RWPE1 (cell line): ENCODE results near the gene LUC7L.
"Not testable (repeated sequence)": the region's sequence is repeated elsewhere in the genome, so short reads cannot be mapped to it uniquely, and the experiment has no call there.

Experiments used
- CTCF ChIA-PET: fragments of 350-600 bp; sonication (Branson Sonifier 250); formaldehyde crosslinking; extraction: SDS; loops from one replicate; lab custom pipeline; 2021; lab: Yijun Ruan, JAX
- POLR2A ChIA-PET: fragments of 400-600 bp; formaldehyde crosslinking; extraction: SDS; loops from one replicate; lab custom pipeline; 2020; ENCODE audit warnings: antibody characterized with exemption; ENCODE audit not compliant: low non-redundant PET; lab: Yijun Ruan, JAX
- DNase-seq: peaks from one replicate; pipeline ENCODE4 v3.0.0; 2012; ENCODE audit warnings: low spot score
- H3K27ac ChIP-seq: fragments of 450-650 bp; 2 replicates; pipeline ENCODE4 v1.5.1; 2017
- TF ChIP-seq, protein P1 (sequence below): fragments of 450-650 bp; conservative IDR thresholded peaks from 2 replicates; pipeline ENCODE4 v1.5.1; 2017; ENCODE audit warnings: low read depth, mild to moderate bottlenecking

LUC7L gene

DNA sequence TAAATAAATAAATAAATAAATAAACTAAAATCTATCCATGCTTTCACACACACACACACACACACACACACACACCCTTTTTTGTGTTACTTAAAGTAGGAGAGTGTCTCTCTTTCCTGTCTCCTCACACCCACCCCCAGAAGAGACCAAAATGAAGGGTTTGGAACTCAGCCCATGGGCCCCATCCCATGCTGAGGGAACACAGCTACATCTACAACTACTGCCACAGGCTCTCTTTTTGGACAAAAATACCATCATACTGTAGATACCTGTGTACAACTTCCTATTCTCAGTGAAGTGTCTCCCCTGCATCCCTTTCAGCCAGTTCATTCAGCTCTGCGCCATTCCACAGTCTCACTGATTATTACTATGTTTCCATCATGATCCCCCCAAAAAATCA, 58.5 kb downstream of the LUC7L start:
- POLR2A ChIA-PET = no interaction called here
- TF ChIP-seq, protein P1, sequence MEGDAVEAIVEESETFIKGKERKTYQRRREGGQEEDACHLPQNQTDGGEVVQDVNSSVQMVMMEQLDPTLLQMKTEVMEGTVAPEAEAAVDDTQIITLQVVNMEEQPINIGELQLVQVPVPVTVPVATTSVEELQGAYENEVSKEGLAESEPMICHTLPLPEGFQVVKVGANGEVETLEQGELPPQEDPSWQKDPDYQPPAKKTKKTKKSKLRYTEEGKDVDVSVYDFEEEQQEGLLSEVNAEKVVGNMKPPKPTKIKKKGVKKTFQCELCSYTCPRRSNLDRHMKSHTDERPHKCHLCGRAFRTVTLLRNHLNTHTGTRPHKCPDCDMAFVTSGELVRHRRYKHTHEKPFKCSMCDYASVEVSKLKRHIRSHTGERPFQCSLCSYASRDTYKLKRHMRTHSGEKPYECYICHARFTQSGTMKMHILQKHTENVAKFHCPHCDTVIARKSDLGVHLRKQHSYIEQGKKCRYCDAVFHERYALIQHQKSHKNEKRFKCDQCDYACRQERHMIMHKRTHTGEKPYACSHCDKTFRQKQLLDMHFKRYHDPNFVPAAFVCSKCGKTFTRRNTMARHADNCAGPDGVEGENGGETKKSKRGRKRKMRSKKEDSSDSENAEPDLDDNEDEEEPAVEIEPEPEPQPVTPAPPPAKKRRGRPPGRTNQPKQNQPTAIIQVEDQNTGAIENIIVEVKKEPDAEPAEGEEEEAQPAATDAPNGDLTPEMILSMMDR = no peak
- CTCF ChIA-PET = interaction anchor here (0.6 to 1.2 kb wide), 4 partner anchors 10 to 74 kb away, joined by 3 read pairs; partner anchors contain the start of gene HBQ1
- no peak for DNase-seq
- no peak overlapping the region for H3K27ac ChIP-seq

DNA sequence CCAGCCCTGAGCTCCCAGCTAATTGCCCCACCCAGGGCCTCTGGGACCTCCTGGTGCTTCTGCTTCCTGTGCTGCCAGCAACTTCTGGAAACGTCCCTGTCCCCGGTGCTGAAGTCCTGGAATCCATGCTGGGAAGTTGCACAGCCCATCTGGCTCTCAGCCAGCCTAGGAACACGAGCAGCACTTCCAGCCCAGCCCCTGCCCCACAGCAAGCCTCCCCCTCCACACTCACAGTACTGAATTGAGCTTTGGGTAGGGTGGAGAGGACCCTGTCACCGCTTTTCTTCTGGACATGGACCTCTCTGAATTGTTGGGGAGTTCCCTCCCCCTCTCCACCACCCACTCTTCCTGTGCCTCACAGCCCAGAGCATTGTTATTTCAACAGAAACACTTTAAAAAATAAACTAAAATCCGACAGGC, 59.2 kb downstream of the LUC7L start:
- DNase-seq, H3K27ac ChIP-seq, POLR2A ChIA-PET: not testable (repeated sequence)
- CTCF ChIA-PET = interaction anchor here (0.6 to 1.2 kb wide), 3 partner anchors 10 to 73 kb away, joined by 3 read pairs; partner anchors contain the start of gene HBQ1

DNA sequence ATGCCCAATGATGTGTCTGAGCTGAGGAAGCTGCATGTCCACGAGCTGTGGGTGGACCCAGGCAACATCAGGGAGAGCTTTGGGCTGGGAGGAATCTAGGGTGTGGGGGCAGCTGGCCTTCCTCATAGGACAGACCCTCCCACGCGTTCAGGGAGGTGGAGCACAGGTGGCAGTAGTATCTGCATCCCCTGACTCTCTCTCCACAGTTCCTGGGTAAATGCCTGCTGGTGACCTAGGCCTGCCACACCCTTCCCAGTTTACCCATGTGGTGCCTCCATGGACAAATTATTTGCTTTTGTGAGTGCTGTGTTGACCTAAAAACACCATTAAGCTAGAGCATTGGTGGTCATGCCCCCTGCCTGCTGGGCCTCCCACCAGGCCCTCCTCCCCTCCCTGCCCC, 60.2 kb downstream of the LUC7L start:
- no peak for DNase-seq
- no peak overlapping the region for H3K27ac ChIP-seq
- ChIA-PET CTCF (no interaction called here), POLR2A (no interaction called here)
- TF ChIP-seq, protein P1 = no peak

DNA sequence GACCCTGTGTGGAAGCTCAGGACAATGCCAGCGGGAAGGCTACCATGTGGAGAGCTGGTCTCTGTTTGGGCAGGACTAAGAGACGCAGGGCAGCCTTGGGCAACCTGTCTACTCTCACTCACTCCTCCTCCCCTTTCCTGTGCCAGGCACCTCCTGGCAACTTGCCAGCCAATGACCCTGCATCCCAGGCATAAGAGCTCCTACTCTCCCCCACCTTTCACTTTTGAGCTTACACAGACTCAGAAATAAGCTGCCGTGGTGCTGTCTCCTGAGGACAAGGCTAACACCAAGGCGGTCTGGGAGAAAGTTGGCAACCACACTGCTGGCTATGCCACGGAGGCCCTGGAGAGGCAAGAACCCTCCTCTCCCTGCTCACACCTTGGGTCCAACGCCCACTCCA, 60.8 kb downstream of the LUC7L start:
- TF ChIP-seq, protein P1 = no peak
- POLR2A ChIA-PET = no interaction called here

DNA sequence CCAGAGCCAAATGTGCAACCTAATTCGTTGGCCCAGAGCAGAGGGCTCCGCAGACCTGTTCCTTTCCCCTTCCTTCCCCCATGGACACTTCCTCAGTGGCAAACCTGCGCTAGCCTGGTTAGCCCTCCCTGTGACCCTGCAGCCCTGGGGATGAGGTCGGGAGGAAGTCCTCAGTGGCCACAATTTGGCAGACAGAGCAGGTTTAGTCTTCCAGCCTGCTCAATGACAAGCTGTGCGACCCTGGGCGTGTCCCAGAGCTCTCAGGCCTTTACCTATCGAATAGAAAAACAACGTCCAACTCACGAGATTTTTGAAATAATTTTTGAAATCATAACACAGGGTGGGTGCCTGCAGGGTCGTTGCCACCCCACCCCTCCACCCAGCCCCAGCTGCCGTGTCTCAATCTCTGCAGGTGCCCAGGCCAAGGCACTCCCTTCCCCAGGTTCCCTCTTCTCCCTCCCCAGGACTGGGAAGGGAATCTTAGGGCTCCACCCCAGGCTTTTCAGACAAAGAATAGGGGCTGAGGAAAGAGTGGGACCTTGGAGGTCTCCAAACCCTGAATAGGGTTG, 62.0 kb downstream of the LUC7L start:
- no peak for DNase-seq
- POLR2A ChIA-PET = no interaction called here
- CTCF ChIA-PET = interaction anchor here (0.6 to 1.1 kb wide), 2 partner anchors 13 to 111 kb away, joined by 3 to 5 read pairs; partner anchors contain the start of gene HBQ1
- TF ChIP-seq, protein P1 = no peak
- H3K27ac ChIP-seq = no peak overlapping the region

More for the DNA sequence above, 60.8 kb downstream of the LUC7L start:
- CTCF ChIA-PET = no interaction called here
- no peak overlapping the region for H3K27ac ChIP-seq
- DNase-seq = no peak

DNA sequence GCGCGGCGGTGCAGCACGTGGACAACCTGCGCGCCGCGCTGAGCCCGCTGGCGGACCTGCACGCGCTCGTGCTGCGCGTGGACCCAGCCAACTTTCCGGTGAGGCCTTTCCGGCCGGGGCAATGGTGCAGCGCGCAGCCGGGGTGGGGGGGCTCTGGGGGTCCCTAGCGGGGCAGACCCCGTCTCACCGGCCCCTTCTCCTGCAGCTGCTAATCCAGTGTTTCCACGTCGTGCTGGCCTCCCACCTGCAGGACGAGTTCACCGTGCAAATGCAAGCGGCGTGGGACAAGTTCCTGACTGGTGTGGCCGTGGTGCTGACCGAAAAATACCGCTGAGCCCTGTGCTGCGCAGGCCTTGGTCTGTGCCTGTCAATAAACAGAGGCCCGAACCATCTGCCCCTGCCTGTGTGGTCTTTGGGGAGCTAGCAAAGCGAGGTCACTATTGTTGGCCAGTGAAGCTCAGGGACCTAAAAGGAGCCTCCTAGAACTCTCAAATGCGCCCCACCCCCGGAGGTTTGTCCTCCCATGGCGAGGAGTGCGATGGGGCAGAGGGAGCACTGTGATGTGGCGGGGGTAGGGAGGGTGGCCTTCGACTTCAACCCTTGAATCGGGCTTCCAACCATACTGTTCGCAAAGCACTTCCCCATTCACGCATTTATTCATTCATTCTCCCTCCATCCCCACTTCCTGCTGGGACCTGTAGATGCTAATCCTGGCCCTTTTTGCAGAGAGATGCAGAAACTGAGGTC, 62.7 kb downstream of the LUC7L start:
- DNase-seq = no peak
- ChIA-PET POLR2A (no interaction called here), CTCF (no interaction called here)
- H3K27ac ChIP-seq = no peak overlapping the region
- TF ChIP-seq, protein P1 = no peak
